Measurements from ENCODE around the gene PPFIBP2.

PPFIBP2 gene

GRCh38 chr11:7605186-7605943 lies 91.6 kb downstream of the PPFIBP2 start:
- DNase-seq: no peak

GRCh38 chr11:7606496-7606895 lies 92.7 kb downstream of the PPFIBP2 start:
- no peak for DNase-seq

GRCh38 chr11:7609015-7609414 lies 95.2 kb downstream of the PPFIBP2 start:
- no peak for DNase-seq

- DNase-seq: no peak
These were observed 95.7 kb downstream of the PPFIBP2 start for GRCh38 chr11:7609521-7609920.

GRCh38 chr11:7610393-7610792 lies 96.6 kb downstream of the PPFIBP2 start:
- DNase-seq: no peak

GRCh38 chr11:7611411-7611810 lies 97.6 kb downstream of the PPFIBP2 start:
- DNase-seq: no peak

- no peak for DNase-seq
These were observed 98.4 kb downstream of the PPFIBP2 start for GRCh38 chr11:7612056-7612660.

- no peak for DNase-seq
These were observed 99.0 kb downstream of the PPFIBP2 start for GRCh38 chr11:7612661-7613393.

GRCh38 chr11:7613394-7613720 lies 99.6 kb downstream of the PPFIBP2 start:
- DNase-seq: no peak

GRCh38 chr11:7614656-7615055 lies 100.9 kb downstream of the PPFIBP2 start:
- no peak for DNase-seq

GRCh38 chr11:7617032-7617431 lies 103.2 kb downstream of the PPFIBP2 start:
- no peak for DNase-seq

GRCh38 chr11:7619322-7619721 lies 105.5 kb downstream of the PPFIBP2 start:
- DNase-seq: no peak

- DNase-seq: no peak
These were observed 107.3 kb downstream of the PPFIBP2 start for GRCh38 chr11:7621090-7621489.

GRCh38 chr11:7621554-7621953 lies 107.8 kb downstream of the PPFIBP2 start:
- DNase-seq: no peak

- DNase-seq: no peak
These were observed 108.9 kb downstream of the PPFIBP2 start for GRCh38 chr11:7622721-7623120.

GRCh38 chr11:7628660-7629059 lies 114.9 kb downstream of the PPFIBP2 start:
- DNase-seq: no peak

GRCh38 chr11:7630002-7630401 lies 116.2 kb downstream of the PPFIBP2 start:
- no peak for DNase-seq

GRCh38 chr11:7632211-7632610 lies 118.4 kb downstream of the PPFIBP2 start:
- DNase-seq: no peak

- DNase-seq: no peak
These were observed 121.3 kb downstream of the PPFIBP2 start for GRCh38 chr11:7635137-7635536.

GRCh38 chr11:7635708-7636107 lies 121.9 kb downstream of the PPFIBP2 start:
- no peak for DNase-seq

GRCh38 chr11:7636350-7636749 lies 122.6 kb downstream of the PPFIBP2 start:
- no peak for DNase-seq

GRCh38 chr11:7637447-7638157 lies 123.8 kb downstream of the PPFIBP2 start:
- DNase-seq: no peak

All from cortex of kidney (tissue), 1 donor.